ENCODE data around the gene LGR4.

LGR4 gene

DNA sequence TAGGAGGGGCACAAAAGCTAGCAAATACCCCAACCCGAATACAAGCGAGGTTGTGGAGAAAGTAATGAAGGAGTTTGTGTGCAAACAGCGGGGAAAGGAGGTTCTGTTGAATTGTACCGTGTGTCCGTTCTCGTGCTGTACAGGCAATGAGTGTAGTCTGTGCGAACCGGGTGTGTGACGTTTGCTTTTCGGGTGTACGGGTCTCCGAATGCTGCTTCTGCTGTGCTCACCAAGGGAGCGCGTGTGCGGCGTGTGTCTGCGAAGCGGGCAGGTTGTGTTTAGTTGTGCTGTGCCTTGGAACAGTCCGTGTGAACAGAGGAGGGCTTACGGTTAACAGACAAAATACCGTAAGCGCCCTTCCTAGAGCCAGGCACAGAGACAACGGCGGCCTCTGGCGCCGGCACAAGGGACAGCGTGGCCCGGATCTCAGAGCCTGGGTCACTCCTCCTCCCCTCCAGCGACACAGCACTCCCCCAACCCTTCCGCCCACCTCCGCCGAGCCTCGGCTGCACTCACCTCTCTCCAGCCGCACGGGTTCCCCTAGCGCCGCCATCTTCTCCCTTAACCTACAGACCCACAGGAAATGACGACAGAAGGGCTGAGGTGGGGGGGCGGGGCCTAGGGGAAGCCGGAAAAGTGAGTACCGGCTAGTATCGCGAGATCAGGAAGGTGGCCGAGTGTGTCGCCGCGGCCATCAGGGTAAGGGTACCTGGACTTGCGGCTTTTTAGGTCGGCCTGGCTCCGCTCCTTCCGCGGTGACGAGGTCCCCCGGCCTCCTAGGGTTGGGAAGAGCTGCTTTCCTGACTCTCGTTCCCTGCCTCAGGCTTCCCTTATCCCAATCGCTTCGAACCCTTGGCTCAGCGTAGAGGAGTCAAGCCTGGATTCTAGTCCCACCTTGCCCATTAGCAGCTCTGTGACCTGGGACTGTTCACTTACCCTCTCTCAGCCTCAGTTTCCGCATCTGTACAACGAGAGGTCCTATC, 33.9 kb upstream of the LGR4 start, which contains the start of gene LIN7C (continued):
- TF ChIP-seq ZNF514 (tag by site-specific recombination; IDR thresholded peaks at IDR 0.05): no peak
- no peak for TF ChIP-seq ZNF501 (tag by site-specific recombination; IDR thresholded peaks at IDR 0.05)
- no peak for TF ChIP-seq ZNF747 (tag by site-specific recombination; IDR thresholded peaks at IDR 0.05)
- TF ChIP-seq, protein P1, sequence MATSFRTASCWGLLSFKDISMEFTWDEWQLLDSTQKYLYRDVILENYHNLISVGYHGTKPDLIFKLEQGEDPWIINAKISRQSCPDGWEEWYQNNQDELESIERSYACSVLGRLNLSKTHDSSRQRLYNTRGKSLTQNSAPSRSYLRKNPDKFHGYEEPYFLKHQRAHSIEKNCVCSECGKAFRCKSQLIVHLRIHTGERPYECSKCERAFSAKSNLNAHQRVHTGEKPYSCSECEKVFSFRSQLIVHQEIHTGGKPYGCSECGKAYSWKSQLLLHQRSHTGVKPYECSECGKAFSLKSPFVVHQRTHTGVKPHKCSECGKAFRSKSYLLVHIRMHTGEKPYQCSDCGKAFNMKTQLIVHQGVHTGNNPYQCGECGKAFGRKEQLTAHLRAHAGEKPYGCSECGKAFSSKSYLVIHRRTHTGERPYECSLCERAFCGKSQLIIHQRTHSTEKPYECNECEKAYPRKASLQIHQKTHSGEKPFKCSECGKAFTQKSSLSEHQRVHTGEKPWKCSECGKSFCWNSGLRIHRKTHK (tag by site-specific recombination; IDR thresholded peaks at IDR 0.05): no peak
- TF ChIP-seq, protein P2, sequence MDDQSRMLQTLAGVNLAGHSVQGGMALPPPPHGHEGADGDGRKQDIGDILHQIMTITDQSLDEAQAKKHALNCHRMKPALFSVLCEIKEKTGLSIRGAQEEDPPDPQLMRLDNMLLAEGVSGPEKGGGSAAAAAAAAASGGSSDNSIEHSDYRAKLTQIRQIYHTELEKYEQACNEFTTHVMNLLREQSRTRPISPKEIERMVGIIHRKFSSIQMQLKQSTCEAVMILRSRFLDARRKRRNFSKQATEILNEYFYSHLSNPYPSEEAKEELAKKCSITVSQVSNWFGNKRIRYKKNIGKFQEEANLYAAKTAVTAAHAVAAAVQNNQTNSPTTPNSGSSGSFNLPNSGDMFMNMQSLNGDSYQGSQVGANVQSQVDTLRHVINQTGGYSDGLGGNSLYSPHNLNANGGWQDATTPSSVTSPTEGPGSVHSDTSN (CRISPR knock-in tag; IDR thresholded peaks at IDR 0.05): no peak
- TF ChIP-seq, protein P3, sequence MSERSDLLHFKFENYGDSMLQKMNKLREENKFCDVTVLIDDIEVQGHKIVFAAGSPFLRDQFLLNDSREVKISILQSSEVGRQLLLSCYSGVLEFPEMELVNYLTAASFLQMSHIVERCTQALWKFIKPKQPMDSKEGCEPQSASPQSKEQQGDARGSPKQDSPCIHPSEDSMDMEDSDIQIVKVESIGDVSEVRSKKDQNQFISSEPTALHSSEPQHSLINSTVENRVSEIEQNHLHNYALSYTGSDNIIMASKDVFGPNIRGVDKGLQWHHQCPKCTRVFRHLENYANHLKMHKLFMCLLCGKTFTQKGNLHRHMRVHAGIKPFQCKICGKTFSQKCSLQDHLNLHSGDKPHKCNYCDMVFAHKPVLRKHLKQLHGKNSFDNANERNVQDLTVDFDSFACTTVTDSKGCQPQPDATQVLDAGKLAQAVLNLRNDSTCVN (tag by site-specific recombination; optimal IDR thresholded peaks at IDR 0.05): peak; percentile 16
- TF ChIP-seq ZNF16 (tag by site-specific recombination; IDR thresholded peaks at IDR 0.05; ENCODE audit: low read depth): no peak
- TF ChIP-seq SP7 (tag by site-specific recombination; IDR thresholded peaks at IDR 0.05): peak; percentile 59

DNA sequence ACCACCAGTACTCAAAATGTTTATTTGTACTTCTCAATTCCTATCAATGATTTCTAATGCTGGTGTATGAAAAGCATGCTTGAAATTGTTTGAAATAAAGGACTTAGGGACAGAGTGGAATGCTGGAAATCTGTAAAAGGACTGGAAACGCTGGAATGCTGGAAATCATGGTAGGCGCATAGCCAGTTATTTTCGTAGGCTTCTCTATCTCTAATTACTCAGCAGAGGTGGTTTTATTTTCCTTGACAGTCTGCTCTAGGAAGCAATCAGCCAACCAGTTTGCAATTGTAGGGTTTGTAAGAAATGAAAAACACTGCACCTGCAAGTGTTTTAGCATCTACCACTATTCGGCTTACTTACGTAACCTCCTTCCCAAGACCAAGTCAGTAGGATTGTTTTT, 33.2 kb upstream of the LGR4 start:
- H3K9me3 ChIP-seq (ENCODE audit: control insufficient read depth, insufficient read depth, low read depth, low read length): no peaks in the 10 kb centered on the region
- POLR2A ChIA-PET: no interaction called here
- H3K27ac ChIP-seq (ENCODE audit: extremely low read depth, low read depth, low read length): peak overlapping the region; percentile 69; the same call in 1 of the 2 replicates
- CTCF ChIA-PET: interaction anchor here (0.6 to 1.6 kb wide), 3 partner anchors 8 to 103 kb away, joined by 3 to 5 read pairs (median 5); no protein-coding TSS in a partner anchor
- no peaks in the 10 kb centered on the region for H3K4me1 ChIP-seq (ENCODE audit: control insufficient read depth, insufficient read depth, low read length)
- peak overlapping the region; percentile 93 for H3K4me3 ChIP-seq (ENCODE audit: low read depth, low read length)
- peaks cover 0 to 17% of the 10 kb centered on the region in 2 experiments; a peak in 1 of 3 replicates for H3K36me3 ChIP-seq (ENCODE audit: control insufficient read depth in 2 of 2, insufficient read depth in 1 of 2, low read length in 2 of 2)
- TF ChIP-seq ZNF530 (tag by site-specific recombination; IDR thresholded peaks at IDR 0.05; ENCODE audit: low read depth) (no peak), ZNF155 (tag by site-specific recombination; IDR thresholded peaks at IDR 0.05) (no peak), ZNF837 (tag by site-specific recombination; IDR thresholded peaks at IDR 0.05) (no peak), ZNF830 (tag by site-specific recombination; IDR thresholded peaks at IDR 0.05; ENCODE audit: low read depth) (no peak), ZNF48 (tag by site-specific recombination; IDR thresholded peaks at IDR 0.05) (no peak), ZNF518A (tag by site-specific recombination; conservative IDR thresholded peaks at IDR 0.05; ENCODE audit: low read depth) (no peak), BCL11A (tag by site-specific recombination; IDR thresholded peaks at IDR 0.05; ENCODE audit: low read depth) (no peak), HOXA7 (CRISPR knock-in tag; IDR thresholded peaks at IDR 0.05; ENCODE audit: borderline replicate concordance) (no peak), ZNF404 (tag by site-specific recombination; IDR thresholded peaks at IDR 0.05) (no peak), YY1 (tag by site-specific recombination; IDR thresholded peaks at IDR 0.05) (no peak), GFI1B (tag by site-specific recombination; IDR thresholded peaks at IDR 0.05) (no peak)
- TF ChIP-seq, protein P4, sequence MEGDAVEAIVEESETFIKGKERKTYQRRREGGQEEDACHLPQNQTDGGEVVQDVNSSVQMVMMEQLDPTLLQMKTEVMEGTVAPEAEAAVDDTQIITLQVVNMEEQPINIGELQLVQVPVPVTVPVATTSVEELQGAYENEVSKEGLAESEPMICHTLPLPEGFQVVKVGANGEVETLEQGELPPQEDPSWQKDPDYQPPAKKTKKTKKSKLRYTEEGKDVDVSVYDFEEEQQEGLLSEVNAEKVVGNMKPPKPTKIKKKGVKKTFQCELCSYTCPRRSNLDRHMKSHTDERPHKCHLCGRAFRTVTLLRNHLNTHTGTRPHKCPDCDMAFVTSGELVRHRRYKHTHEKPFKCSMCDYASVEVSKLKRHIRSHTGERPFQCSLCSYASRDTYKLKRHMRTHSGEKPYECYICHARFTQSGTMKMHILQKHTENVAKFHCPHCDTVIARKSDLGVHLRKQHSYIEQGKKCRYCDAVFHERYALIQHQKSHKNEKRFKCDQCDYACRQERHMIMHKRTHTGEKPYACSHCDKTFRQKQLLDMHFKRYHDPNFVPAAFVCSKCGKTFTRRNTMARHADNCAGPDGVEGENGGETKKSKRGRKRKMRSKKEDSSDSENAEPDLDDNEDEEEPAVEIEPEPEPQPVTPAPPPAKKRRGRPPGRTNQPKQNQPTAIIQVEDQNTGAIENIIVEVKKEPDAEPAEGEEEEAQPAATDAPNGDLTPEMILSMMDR (tag by site-specific recombination; IDR thresholded peaks at IDR 0.05): no peak
- TF ChIP-seq, protein P5, sequence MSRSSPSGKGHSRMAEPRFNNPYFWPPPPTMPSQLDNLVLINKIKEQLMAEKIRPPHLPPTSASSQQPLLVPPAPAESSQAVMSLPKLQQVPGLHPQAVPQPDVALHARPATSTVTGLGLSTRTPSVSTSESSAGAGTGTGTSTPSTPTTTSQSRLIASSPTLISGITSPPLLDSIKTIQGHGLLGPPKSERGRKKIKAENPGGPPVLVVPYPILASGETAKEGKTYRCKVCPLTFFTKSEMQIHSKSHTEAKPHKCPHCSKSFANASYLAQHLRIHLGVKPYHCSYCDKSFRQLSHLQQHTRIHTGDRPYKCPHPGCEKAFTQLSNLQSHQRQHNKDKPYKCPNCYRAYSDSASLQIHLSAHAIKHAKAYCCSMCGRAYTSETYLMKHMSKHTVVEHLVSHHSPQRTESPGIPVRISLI (tag by site-specific recombination; IDR thresholded peaks at IDR 0.05): no peak
- TF ChIP-seq, protein P6, sequence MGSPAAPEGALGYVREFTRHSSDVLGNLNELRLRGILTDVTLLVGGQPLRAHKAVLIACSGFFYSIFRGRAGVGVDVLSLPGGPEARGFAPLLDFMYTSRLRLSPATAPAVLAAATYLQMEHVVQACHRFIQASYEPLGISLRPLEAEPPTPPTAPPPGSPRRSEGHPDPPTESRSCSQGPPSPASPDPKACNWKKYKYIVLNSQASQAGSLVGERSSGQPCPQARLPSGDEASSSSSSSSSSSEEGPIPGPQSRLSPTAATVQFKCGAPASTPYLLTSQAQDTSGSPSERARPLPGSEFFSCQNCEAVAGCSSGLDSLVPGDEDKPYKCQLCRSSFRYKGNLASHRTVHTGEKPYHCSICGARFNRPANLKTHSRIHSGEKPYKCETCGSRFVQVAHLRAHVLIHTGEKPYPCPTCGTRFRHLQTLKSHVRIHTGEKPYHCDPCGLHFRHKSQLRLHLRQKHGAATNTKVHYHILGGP (tag by site-specific recombination; IDR thresholded peaks at IDR 0.05): no peak
